WTC11 (cell line): Measurements from ENCODE around the gene OST4. TPM values are rescaled to one million over a fixed set of nuclear protein-coding genes. Genes with fewer than 3 reads are reported as not detected.

Source experiments
- AFF4 ChIP-seq: sonication (generic); formaldehyde crosslinking; IDR thresholded peaks from 2 replicates; pipeline ENCODE4 v1.8.1; 2023; ENCODE audit warnings: mild to moderate bottlenecking, missing genetic modification reagents, borderline replicate concordance
- CBFB ChIP-seq: sonication (generic); formaldehyde crosslinking; IDR thresholded peaks from 2 replicates; pipeline ENCODE4 v1.8.1; 2022; ENCODE audit warnings: mild to moderate bottlenecking, low read depth, missing genetic modification reagents
- CDX4 ChIP-seq: fragments of 250-450 bp; sonication (Bioruptor Pico); IDR thresholded peaks from 2 replicates; pipeline ENCODE4 v1.9.0; 2021; ENCODE audit warnings: moderate library complexity, mild to moderate bottlenecking, inconsistent platforms, borderline replicate concordance
- FOXP4 ChIP-seq: sonication (generic); formaldehyde crosslinking; IDR thresholded peaks from 2 replicates; pipeline ENCODE4 v1.8.0; 2022; ENCODE audit warnings: mild to moderate bottlenecking, missing genetic modification reagents
- GTF2I ChIP-seq: fragments of 250-450 bp; sonication (Bioruptor Pico); conservative IDR thresholded peaks from 2 replicates; pipeline ENCODE4 v1.4.0; 2021; ENCODE audit warnings: mild to moderate bottlenecking
- MYBL2 ChIP-seq: sonication (generic); formaldehyde crosslinking; IDR thresholded peaks from 2 replicates; pipeline ENCODE4 v1.8.1; 2023; ENCODE audit warnings: mild to moderate bottlenecking, moderate library complexity, missing genetic modification reagents
- RELA ChIP-seq: sonication (generic); formaldehyde crosslinking; IDR thresholded peaks from 2 replicates; pipeline ENCODE4 v1.8.1; 2022; ENCODE audit warnings: missing genetic modification reagents, mild to moderate bottlenecking, borderline replicate concordance
- SMAD4 ChIP-seq: sonication (generic); formaldehyde crosslinking; IDR thresholded peaks from 2 replicates; pipeline ENCODE4 v1.8.0; 2022; ENCODE audit warnings: mild to moderate bottlenecking, missing genetic modification reagents
- SP1 ChIP-seq: sonication (generic); formaldehyde crosslinking; conservative IDR thresholded peaks from 2 replicates; pipeline ENCODE4 v1.8.1; 2022; ENCODE audit warnings: missing genetic modification reagents
- ZBTB21 ChIP-seq: sonication (generic); formaldehyde crosslinking; IDR thresholded peaks from 2 replicates; pipeline ENCODE4 v1.8.1; 2023; ENCODE audit warnings: mild to moderate bottlenecking, missing genetic modification reagents, borderline replicate concordance
- ZNF416 ChIP-seq: fragments of 250-450 bp; sonication (Bioruptor Pico); IDR thresholded peaks from 2 replicates; pipeline ENCODE4 v1.9.0; 2021; ENCODE audit warnings: mild to moderate bottlenecking, inconsistent platforms
- ZSCAN18 ChIP-seq: fragments of 250-450 bp; sonication (Bioruptor Pico); IDR thresholded peaks from 2 replicates; pipeline ENCODE4 v2.1.2; 2022; ENCODE audit warnings: mild to moderate bottlenecking, moderate library complexity
- total RNA-seq: library from RNA; stranded (reverse); gene quantifications from 3 replicates; pipeline ENCODE4 v1.2.3, GENCODE V29; 2021
- TF ChIP-seq, protein P1 (sequence below): sonication (generic); formaldehyde crosslinking; IDR thresholded peaks from 2 replicates; pipeline ENCODE4 v1.8.1; 2022; ENCODE audit warnings: low read depth, missing genetic modification reagents, borderline replicate concordance
- TF ChIP-seq, protein P2 (sequence below): sonication (generic); formaldehyde crosslinking; IDR thresholded peaks from 2 replicates; pipeline ENCODE4 v1.8.1; 2022; ENCODE audit warnings: low read depth, mild to moderate bottlenecking, moderate library complexity, missing genetic modification reagents, borderline replicate concordance
- TF ChIP-seq, protein P3 (sequence below): sonication (generic); formaldehyde crosslinking; IDR thresholded peaks from 2 replicates; pipeline ENCODE4 v1.8.0; 2022; ENCODE audit warnings: missing genetic modification reagents
- TF ChIP-seq, protein P4 (sequence below): sonication (generic); formaldehyde crosslinking; IDR thresholded peaks from 2 replicates; pipeline ENCODE4 v1.8.1; 2023; ENCODE audit warnings: mild to moderate bottlenecking, moderate library complexity, missing genetic modification reagents
- TF ChIP-seq, protein P5 (sequence below): fragments of 200-600 bp; IDR thresholded peaks from 2 replicates; pipeline ENCODE4 v1.8.0; 2022; ENCODE audit warnings: antibody characterized with exemption

Gene OST4
- total RNA-seq, 1 experiment from 2014 or later: 210 TPM

DNA sequence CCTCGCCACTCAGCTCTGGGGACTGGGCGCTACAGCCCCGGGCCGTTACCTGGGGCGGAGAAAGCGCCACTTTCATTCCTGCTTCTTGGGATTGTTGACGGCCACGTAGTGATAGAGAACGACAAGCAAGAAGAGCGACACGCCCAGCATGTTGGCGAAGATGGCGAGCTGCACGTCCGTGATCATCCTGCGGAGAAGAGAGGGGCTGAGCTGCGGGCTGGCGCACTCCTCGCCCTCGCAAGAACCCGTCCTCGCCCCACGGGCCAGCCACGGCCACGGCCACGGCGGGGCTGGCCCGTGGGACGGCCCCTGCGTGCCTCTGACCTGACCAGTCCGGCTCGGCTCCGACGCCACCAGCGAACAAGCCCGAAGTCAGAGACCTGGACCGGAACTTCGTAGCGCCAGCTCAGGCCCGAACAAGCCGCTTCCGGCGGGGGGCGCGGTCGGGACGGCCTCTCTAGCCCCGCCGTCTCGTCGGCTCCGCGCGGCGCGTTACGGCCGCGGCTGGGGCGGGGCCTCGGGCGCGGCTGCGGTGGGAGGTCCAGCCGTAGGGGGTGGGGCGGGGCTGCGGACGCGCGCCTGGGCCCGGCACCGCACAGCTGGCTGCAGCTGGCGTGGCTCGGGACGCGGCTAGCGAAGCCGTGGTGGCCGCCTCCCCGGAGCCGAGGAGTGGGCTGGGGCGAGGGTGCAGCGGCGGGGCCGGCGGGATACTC, at the start of gene OST4 (continued):
- TF ChIP-seq CDX4 (CRISPR knock-in tag) (no peak), MYBL2 (CRISPR knock-in tag) (0 out of 2 replicates have a peak, but pooled peaks have one; percentile 24), AFF4 (CRISPR knock-in tag) (no peak), RELA (CRISPR knock-in tag) (no peak), SMAD4 (no peak), SP1 (CRISPR knock-in tag) (peak; percentile 90), FOXP4 (CRISPR knock-in tag) (peak; percentile 66; the same call in 1 of the 2 replicates), CBFB (0 out of 2 replicates have a peak, but pooled peaks have one; percentile 65), ZSCAN18 (CRISPR knock-in tag) (no peak), ZBTB21 (CRISPR knock-in tag) (peak; percentile 89; the same call in 1 of the 2 replicates), ZNF416 (0 out of 2 replicates have a peak, but pooled peaks have one; percentile 28), GTF2I (CRISPR knock-in tag) (no peak)
- TF ChIP-seq, protein P1, sequence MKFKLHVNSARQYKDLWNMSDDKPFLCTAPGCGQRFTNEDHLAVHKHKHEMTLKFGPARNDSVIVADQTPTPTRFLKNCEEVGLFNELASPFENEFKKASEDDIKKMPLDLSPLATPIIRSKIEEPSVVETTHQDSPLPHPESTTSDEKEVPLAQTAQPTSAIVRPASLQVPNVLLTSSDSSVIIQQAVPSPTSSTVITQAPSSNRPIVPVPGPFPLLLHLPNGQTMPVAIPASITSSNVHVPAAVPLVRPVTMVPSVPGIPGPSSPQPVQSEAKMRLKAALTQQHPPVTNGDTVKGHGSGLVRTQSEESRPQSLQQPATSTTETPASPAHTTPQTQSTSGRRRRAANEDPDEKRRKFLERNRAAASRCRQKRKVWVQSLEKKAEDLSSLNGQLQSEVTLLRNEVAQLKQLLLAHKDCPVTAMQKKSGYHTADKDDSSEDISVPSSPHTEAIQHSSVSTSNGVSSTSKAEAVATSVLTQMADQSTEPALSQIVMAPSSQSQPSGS (CRISPR knock-in tag): no peak
- TF ChIP-seq, protein P2, sequence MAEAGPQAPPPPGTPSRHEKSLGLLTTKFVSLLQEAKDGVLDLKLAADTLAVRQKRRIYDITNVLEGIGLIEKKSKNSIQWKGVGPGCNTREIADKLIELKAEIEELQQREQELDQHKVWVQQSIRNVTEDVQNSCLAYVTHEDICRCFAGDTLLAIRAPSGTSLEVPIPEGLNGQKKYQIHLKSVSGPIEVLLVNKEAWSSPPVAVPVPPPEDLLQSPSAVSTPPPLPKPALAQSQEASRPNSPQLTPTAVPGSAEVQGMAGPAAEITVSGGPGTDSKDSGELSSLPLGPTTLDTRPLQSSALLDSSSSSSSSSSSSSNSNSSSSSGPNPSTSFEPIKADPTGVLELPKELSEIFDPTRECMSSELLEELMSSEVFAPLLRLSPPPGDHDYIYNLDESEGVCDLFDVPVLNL (CRISPR knock-in tag): no peak
- TF ChIP-seq, protein P3, sequence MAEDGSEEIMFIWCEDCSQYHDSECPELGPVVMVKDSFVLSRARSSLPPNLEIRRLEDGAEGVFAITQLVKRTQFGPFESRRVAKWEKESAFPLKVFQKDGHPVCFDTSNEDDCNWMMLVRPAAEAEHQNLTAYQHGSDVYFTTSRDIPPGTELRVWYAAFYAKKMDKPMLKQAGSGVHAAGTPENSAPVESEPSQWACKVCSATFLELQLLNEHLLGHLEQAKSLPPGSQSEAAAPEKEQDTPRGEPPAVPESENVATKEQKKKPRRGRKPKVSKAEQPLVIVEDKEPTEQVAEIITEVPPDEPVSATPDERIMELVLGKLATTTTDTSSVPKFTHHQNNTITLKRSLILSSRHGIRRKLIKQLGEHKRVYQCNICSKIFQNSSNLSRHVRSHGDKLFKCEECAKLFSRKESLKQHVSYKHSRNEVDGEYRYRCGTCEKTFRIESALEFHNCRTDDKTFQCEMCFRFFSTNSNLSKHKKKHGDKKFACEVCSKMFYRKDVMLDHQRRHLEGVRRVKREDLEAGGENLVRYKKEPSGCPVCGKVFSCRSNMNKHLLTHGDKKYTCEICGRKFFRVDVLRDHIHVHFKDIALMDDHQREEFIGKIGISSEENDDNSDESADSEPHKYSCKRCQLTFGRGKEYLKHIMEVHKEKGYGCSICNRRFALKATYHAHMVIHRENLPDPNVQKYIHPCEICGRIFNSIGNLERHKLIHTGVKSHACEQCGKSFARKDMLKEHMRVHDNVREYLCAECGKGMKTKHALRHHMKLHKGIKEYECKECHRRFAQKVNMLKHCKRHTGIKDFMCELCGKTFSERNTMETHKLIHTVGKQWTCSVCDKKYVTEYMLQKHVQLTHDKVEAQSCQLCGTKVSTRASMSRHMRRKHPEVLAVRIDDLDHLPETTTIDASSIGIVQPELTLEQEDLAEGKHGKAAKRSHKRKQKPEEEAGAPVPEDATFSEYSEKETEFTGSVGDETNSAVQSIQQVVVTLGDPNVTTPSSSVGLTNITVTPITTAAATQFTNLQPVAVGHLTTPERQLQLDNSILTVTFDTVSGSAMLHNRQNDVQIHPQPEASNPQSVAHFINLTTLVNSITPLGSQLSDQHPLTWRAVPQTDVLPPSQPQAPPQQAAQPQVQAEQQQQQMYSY: no peak
- TF ChIP-seq, protein P4, sequence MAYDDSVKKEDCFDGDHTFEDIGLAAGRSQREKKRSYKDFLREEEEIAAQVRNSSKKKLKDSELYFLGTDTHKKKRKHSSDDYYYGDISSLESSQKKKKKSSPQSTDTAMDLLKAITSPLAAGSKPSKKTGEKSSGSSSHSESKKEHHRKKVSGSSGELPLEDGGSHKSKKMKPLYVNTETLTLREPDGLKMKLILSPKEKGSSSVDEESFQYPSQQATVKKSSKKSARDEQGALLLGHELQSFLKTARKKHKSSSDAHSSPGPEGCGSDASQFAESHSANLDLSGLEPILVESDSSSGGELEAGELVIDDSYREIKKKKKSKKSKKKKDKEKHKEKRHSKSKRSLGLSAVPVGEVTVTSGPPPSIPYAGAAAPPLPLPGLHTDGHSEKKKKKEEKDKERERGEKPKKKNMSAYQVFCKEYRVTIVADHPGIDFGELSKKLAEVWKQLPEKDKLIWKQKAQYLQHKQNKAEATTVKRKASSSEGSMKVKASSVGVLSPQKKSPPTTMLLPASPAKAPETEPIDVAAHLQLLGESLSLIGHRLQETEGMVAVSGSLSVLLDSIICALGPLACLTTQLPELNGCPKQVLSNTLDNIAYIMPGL (CRISPR knock-in tag): 0 out of 2 replicates have a peak, but pooled peaks have one; percentile 55
- TF ChIP-seq, protein P5, sequence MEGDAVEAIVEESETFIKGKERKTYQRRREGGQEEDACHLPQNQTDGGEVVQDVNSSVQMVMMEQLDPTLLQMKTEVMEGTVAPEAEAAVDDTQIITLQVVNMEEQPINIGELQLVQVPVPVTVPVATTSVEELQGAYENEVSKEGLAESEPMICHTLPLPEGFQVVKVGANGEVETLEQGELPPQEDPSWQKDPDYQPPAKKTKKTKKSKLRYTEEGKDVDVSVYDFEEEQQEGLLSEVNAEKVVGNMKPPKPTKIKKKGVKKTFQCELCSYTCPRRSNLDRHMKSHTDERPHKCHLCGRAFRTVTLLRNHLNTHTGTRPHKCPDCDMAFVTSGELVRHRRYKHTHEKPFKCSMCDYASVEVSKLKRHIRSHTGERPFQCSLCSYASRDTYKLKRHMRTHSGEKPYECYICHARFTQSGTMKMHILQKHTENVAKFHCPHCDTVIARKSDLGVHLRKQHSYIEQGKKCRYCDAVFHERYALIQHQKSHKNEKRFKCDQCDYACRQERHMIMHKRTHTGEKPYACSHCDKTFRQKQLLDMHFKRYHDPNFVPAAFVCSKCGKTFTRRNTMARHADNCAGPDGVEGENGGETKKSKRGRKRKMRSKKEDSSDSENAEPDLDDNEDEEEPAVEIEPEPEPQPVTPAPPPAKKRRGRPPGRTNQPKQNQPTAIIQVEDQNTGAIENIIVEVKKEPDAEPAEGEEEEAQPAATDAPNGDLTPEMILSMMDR: no peak
